ENCODE data around the gene FOXP1. TPM values are rescaled to one million over a fixed set of nuclear protein-coding genes. Genes with fewer than 3 reads are reported as not detected.

The FOXP1 gene
- total RNA-seq, 1 donor from 2014 or later, result 195 TPM

GRCh38 chr3:70992131-70992530 lies 591.4 kb downstream of the FOXP1 start:
- H3K9me3 Mint-ChIP-seq (ENCODE audit: unreplicated experiment), result peaks cover 5% of the 10 kb centered on the region
- peaks cover 51% of the 10 kb centered on the region for H3K36me3 Mint-ChIP-seq (ENCODE audit: unreplicated experiment)
- H3K4me3 Mint-ChIP-seq (ENCODE audit: unreplicated experiment), result no peak overlapping the region
- H3K27ac Mint-ChIP-seq (ENCODE audit: unreplicated experiment), result peak overlapping the region; percentile 90
- TF ChIP-seq CTCF (IDR thresholded peaks at IDR 0.05), result no peak
- no peak for DNase-seq (ENCODE audit: extremely low spot score, unreplicated experiment)
- H3K27me3 Mint-ChIP-seq (ENCODE audit: unreplicated experiment), result no peaks in the 10 kb centered on the region
- H3K4me1 Mint-ChIP-seq (ENCODE audit: unreplicated experiment), result peaks cover 66% of the 10 kb centered on the region

GRCh38 chr3:70990723-70991122 lies 592.8 kb downstream of the FOXP1 start:
- H3K27ac Mint-ChIP-seq (ENCODE audit: unreplicated experiment), result peak overlapping the region; percentile 90
- no peak for TF ChIP-seq CTCF (IDR thresholded peaks at IDR 0.05)
- no peaks in the 10 kb centered on the region for H3K27me3 Mint-ChIP-seq (ENCODE audit: unreplicated experiment)
- peaks cover 5% of the 10 kb centered on the region for H3K9me3 Mint-ChIP-seq (ENCODE audit: unreplicated experiment)
- no peak overlapping the region for H3K4me3 Mint-ChIP-seq (ENCODE audit: unreplicated experiment)
- DNase-seq (ENCODE audit: extremely low spot score, unreplicated experiment), result no peak
- peaks cover 56% of the 10 kb centered on the region for H3K36me3 Mint-ChIP-seq (ENCODE audit: unreplicated experiment)
- H3K4me1 Mint-ChIP-seq (ENCODE audit: unreplicated experiment), result peaks cover 61% of the 10 kb centered on the region

- no peak for TF ChIP-seq CTCF (IDR thresholded peaks at IDR 0.05)
- Mint-ChIP-seq H3K27ac (ENCODE audit: unreplicated experiment) (peak overlapping the region; percentile 90), H3K4me3 (ENCODE audit: unreplicated experiment) (peak overlapping the region; percentile 9), H3K9me3 (ENCODE audit: unreplicated experiment) (peaks cover 5% of the 10 kb centered on the region), H3K27me3 (ENCODE audit: unreplicated experiment) (no peaks in the 10 kb centered on the region), H3K4me1 (ENCODE audit: unreplicated experiment) (peaks cover 57% of the 10 kb centered on the region), H3K36me3 (ENCODE audit: unreplicated experiment) (peaks cover 54% of the 10 kb centered on the region)
- no peak for DNase-seq (ENCODE audit: extremely low spot score, unreplicated experiment)
Measured at GRCh38 chr3:70990185-70990584, 593.3 kb downstream of the FOXP1 start.

- peak overlapping the region; percentile 90 for H3K27ac Mint-ChIP-seq (ENCODE audit: unreplicated experiment)
- no peak for DNase-seq (ENCODE audit: extremely low spot score, unreplicated experiment)
- no peak for TF ChIP-seq CTCF (IDR thresholded peaks at IDR 0.05)
- H3K4me3 Mint-ChIP-seq (ENCODE audit: unreplicated experiment), result no peak overlapping the region
- peaks cover 58% of the 10 kb centered on the region for H3K4me1 Mint-ChIP-seq (ENCODE audit: unreplicated experiment)
- H3K27me3 Mint-ChIP-seq (ENCODE audit: unreplicated experiment), result no peaks in the 10 kb centered on the region
- peaks cover 55% of the 10 kb centered on the region for H3K36me3 Mint-ChIP-seq (ENCODE audit: unreplicated experiment)
- H3K9me3 Mint-ChIP-seq (ENCODE audit: unreplicated experiment), result peaks cover 5% of the 10 kb centered on the region
Measured at GRCh38 chr3:70989174-70989573, 594.4 kb downstream of the FOXP1 start.

- no peaks in the 10 kb centered on the region for H3K27me3 Mint-ChIP-seq (ENCODE audit: unreplicated experiment)
- no peak overlapping the region for H3K4me3 Mint-ChIP-seq (ENCODE audit: unreplicated experiment)
- H3K4me1 Mint-ChIP-seq (ENCODE audit: unreplicated experiment), result peaks cover 64% of the 10 kb centered on the region
- H3K27ac Mint-ChIP-seq (ENCODE audit: unreplicated experiment), result peak overlapping the region; percentile 93
- no peak for DNase-seq (ENCODE audit: extremely low spot score, unreplicated experiment)
- H3K36me3 Mint-ChIP-seq (ENCODE audit: unreplicated experiment), result peaks cover 58% of the 10 kb centered on the region
- H3K9me3 Mint-ChIP-seq (ENCODE audit: unreplicated experiment), result peaks cover 5% of the 10 kb centered on the region
- TF ChIP-seq CTCF (IDR thresholded peaks at IDR 0.05), result no peak
Measured at GRCh38 chr3:70988111-70988510, 595.4 kb downstream of the FOXP1 start.
